Mesendoderm (in vitro differentiated cells): ENCODE data around the gene EDA.

Experiments used
- DNase-seq: peaks from one replicate; pipeline ENCODE4 v3.0.0; 2013
- H2AK5ac ChIP-seq: 2 replicates; pipeline ENCODE4 v1.6.1; 2013; ENCODE audit warnings: low read length, inconsistent platforms
- H2BK120ac ChIP-seq: 2 replicates; pipeline ENCODE4 v1.6.1; 2013; ENCODE audit warnings: low read depth, mild to moderate bottlenecking, low read length, moderate library complexity, mixed read lengths
- H2BK15ac ChIP-seq: replicated peaks from 2 replicates; pipeline ENCODE4 v1.6.1; 2013; ENCODE audit warnings: low read depth, mild to moderate bottlenecking, moderate library complexity
- H2BK5ac ChIP-seq: 2 replicates; pipeline ENCODE4 v1.6.1; 2013; ENCODE audit warnings: low read length, inconsistent platforms
- H3K18ac ChIP-seq: 2 replicates; pipeline ENCODE4 v1.6.1; 2013; ENCODE audit warnings: mild to moderate bottlenecking, low read length, mixed read lengths
- H3K23ac ChIP-seq: one replicate; pipeline ENCODE4 v1.6.1; 2013; ENCODE audit warnings: low read length
- H3K27ac ChIP-seq: 2 replicates; pipeline ENCODE4 v1.5.1; 2013; ENCODE audit warnings: low read depth, mild to moderate bottlenecking, inconsistent platforms, low read length, moderate library complexity
- H3K27me3 ChIP-seq: 2 replicates; pipeline ENCODE4 v1.6.1; 2013; ENCODE audit warnings: low read length, control low read depth, mild to moderate bottlenecking, inconsistent platforms; ENCODE audit not compliant: insufficient read depth, poor library complexity
- H3K36me3 ChIP-seq: 2 replicates; pipeline ENCODE4 v1.6.1; 2013; ENCODE audit warnings: low read length, inconsistent platforms; ENCODE audit not compliant: control insufficient read depth, insufficient read depth
- H3K4ac ChIP-seq: one replicate; pipeline ENCODE4 v1.6.1; 2013; ENCODE audit warnings: low read depth, mild to moderate bottlenecking, low read length, moderate library complexity
- H3K4me1 ChIP-seq: 2 replicates; pipeline ENCODE4 v1.6.1; 2013; ENCODE audit warnings: low read depth, low read length, inconsistent platforms; ENCODE audit not compliant: control insufficient read depth
- H3K4me2 ChIP-seq: 2 replicates; pipeline ENCODE4 v1.6.1; 2013; ENCODE audit warnings: low read length
- H3K4me3 ChIP-seq: 2 replicates; pipeline ENCODE4 v1.5.1; 2013; ENCODE audit warnings: mild to moderate bottlenecking, low read length
- H3K56ac ChIP-seq: one replicate; pipeline ENCODE4 v1.6.1; 2013; ENCODE audit warnings: low read length
- H3K79me1 ChIP-seq: 2 replicates; pipeline ENCODE4 v1.6.1; 2013; ENCODE audit warnings: low read length, inconsistent platforms
- H3K79me2 ChIP-seq: 2 replicates; pipeline ENCODE4 v1.6.1; 2013; ENCODE audit warnings: mild to moderate bottlenecking, low read length; ENCODE audit not compliant: control insufficient read depth, insufficient read depth
- H3K9ac ChIP-seq: 2 replicates; pipeline ENCODE4 v1.6.1; 2013; ENCODE audit warnings: low read length, inconsistent platforms
- H4K5ac ChIP-seq: one replicate; pipeline ENCODE4 v1.6.1; 2013; ENCODE audit warnings: low read length
- H4K8ac ChIP-seq: one replicate; pipeline ENCODE4 v1.6.1; 2013; ENCODE audit warnings: low read depth, mild to moderate bottlenecking, control low read depth, low read length, moderate library complexity
- WGBS: extraction: QIAGEN DNeasy Blood & Tissue Kit; methylation state at CpG from one replicate; pipeline ENCODE4 v1.1.7; 2013; ENCODE audit warnings: low lambda C conversion rate, missing lambda C conversion rate; ENCODE audit not compliant: insufficient coverage; ENCODE audit errors: extremely low coverage; 5-methylcytosine and 5-hydroxymethylcytosine counted together

Gene EDA

DNA sequence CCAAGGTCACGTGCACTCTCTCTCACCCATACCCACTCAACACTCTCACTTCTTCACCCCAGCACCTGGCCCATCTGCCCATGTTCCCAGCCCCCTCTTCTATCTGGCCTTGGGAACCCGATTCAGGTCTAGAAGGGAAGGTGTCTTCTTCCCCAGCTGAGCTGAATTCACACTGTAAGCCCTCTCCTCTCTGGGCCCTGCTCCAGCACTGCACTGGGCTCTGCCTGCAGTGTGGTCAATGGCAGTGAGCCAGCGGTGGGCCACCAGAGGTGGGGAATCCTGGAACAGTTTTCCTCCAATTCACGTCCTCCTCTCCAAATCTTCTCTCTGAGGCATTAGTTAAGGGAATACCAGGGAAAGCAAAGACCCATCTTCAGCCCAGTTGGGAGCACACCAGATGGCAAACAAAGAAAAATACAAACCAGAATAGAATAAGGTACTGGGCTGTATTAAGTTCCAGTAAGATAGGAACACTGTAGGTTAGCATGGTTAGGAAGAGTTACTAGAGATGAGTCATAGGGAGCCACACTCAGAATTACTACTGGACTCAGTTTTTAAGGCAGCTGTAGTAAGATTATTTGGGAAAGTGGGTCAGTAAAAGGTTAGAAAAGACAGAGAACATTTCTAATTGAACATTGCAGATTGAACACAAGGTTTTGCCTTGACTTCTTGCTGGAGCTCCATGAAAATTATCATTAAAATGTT, 428.8 kb downstream of the EDA start:
- Histone ChIP-seq H3K79me2 (no peaks in the 10 kb centered on the region), H2BK120ac (no peak overlapping the region), H3K79me1 (no peaks in the 10 kb centered on the region), H3K4ac (no peak overlapping the region), H3K27ac (no peak overlapping the region), H4K8ac (no peak overlapping the region), H3K36me3 (no peaks in the 10 kb centered on the region), H3K4me3 (no peak overlapping the region), H3K4me1 (no peaks in the 10 kb centered on the region), H2AK5ac (no peak overlapping the region), H3K56ac (no peak overlapping the region), H3K27me3 (no peaks in the 10 kb centered on the region), H3K18ac (no peak overlapping the region), H4K5ac (no peak overlapping the region), H2BK15ac (no peak overlapping the region), H3K23ac (no peak overlapping the region), H3K4me2 (no peak overlapping the region), H2BK5ac (no peak overlapping the region), H3K9ac (no peak overlapping the region)
- DNase-seq, result no peak
- no CpG with 5 or more reads among the region's 4 CpGs for WGBS

DNA sequence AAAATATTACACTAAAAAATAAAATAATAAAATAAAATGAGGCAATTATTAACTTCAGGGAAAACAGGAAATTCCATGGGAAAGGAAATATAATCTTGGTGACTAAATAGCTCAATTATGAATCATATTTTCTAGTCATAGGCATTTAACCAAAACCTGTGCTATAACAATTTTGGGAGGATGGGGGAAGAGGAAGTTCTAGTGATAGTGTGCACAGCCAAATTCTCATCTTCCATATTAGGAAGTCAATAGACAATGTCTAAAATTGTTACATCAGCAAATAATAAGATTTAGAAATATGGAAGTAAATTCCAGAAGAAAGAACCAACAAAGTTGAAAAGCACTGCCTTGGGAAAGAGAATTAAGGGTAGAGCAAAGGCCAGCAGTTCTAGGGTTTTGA, 431.1 kb downstream of the EDA start:
- Histone ChIP-seq H2BK120ac (no peak overlapping the region), H3K9ac (no peak overlapping the region), H3K36me3 (no peaks in the 10 kb centered on the region), H3K18ac (no peak overlapping the region), H3K27me3 (no peaks in the 10 kb centered on the region), H4K8ac (no peak overlapping the region), H3K27ac (no peak overlapping the region), H3K4me3 (no peak overlapping the region), H2BK5ac (no peak overlapping the region), H3K4ac (no peak overlapping the region), H3K4me2 (no peak overlapping the region), H4K5ac (no peak overlapping the region), H3K79me1 (no peaks in the 10 kb centered on the region), H3K23ac (no peak overlapping the region), H2AK5ac (no peak overlapping the region), H3K79me2 (no peaks in the 10 kb centered on the region), H3K4me1 (no peaks in the 10 kb centered on the region), H3K56ac (no peak overlapping the region), H2BK15ac (no peak overlapping the region)
- DNase-seq, result no peak

GRCh38 chrX:70049406-70049805, 433.5 kb downstream of the EDA start:
- no peak overlapping the region for H4K8ac ChIP-seq
- H3K27me3 ChIP-seq, result no peaks in the 10 kb centered on the region
- H3K27ac ChIP-seq, result no peak overlapping the region
- no peak overlapping the region for H3K56ac ChIP-seq
- H3K9ac ChIP-seq, result no peak overlapping the region
- no peak overlapping the region for H2BK120ac ChIP-seq
- H3K79me2 ChIP-seq, result no peaks in the 10 kb centered on the region
- no peak overlapping the region for H3K18ac ChIP-seq
- DNase-seq, result no peak
- no peak overlapping the region for H3K4ac ChIP-seq
- H2AK5ac ChIP-seq, result no peak overlapping the region
- H3K23ac ChIP-seq, result no peak overlapping the region
- H2BK15ac ChIP-seq, result no peak overlapping the region
- WGBS, result no CpG with 5 or more reads among the region's 3 CpGs
- no peaks in the 10 kb centered on the region for H3K36me3 ChIP-seq
- H3K4me1 ChIP-seq, result no peaks in the 10 kb centered on the region
- no peak overlapping the region for H3K4me2 ChIP-seq
- no peak overlapping the region for H4K5ac ChIP-seq
- H2BK5ac ChIP-seq, result no peak overlapping the region
- no peak overlapping the region for H3K4me3 ChIP-seq
- no peaks in the 10 kb centered on the region for H3K79me1 ChIP-seq

DNA sequence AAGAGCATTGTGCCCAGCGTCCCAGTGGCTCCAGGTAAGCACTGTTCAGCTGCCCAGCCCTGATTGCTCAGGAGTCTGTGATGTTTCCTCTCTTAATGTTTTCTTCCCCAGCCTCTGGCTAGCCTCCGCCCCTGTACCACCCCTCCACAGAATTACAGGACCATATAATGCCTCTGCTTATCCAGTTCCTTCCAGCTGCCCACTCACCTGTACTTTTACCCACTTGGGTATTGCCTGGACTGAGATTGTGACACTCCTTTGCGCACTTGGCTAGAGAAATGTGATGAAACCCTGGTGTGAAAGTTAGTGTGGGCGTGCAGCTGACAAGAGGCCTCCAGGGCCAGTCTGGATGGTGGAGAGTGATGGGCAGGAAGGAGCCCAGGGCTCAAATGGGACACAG, 434.0 kb downstream of the EDA start, which contains the start of gene AWAT2:
Gene AWAT2 (minus strand): TSS at position 14 of the 400 bp plus-strand sequence. CDS start 6 bp downstream, at position 8.
- Histone ChIP-seq H3K36me3 (no peaks in the 10 kb centered on the region), H3K18ac (no peak within 1 kb of the TSS), H3K79me1 (no peaks in the 10 kb centered on the region), H3K4me2 (no peak within 1 kb of the TSS), H2AK5ac (no peak within 1 kb of the TSS), H4K5ac (no peak within 1 kb of the TSS), H3K23ac (no peak within 1 kb of the TSS), H2BK120ac (no peak within 1 kb of the TSS), H3K56ac (no peak within 1 kb of the TSS), H3K4me3 (no peak within 1 kb of the TSS), H3K27me3 (no peaks in the 10 kb centered on the region), H3K9ac (no peak within 1 kb of the TSS), H2BK15ac (no peak within 1 kb of the TSS), H3K4me1 (no peaks in the 10 kb centered on the region), H3K4ac (no peak within 1 kb of the TSS), H4K8ac (no peak within 1 kb of the TSS), H2BK5ac (no peak within 1 kb of the TSS), H3K27ac (no peak within 1 kb of the TSS), H3K79me2 (no peaks in the 10 kb centered on the region)
- no peak for DNase-seq
- no CpG with 5 or more reads among the region's 4 CpGs for WGBS

DNA sequence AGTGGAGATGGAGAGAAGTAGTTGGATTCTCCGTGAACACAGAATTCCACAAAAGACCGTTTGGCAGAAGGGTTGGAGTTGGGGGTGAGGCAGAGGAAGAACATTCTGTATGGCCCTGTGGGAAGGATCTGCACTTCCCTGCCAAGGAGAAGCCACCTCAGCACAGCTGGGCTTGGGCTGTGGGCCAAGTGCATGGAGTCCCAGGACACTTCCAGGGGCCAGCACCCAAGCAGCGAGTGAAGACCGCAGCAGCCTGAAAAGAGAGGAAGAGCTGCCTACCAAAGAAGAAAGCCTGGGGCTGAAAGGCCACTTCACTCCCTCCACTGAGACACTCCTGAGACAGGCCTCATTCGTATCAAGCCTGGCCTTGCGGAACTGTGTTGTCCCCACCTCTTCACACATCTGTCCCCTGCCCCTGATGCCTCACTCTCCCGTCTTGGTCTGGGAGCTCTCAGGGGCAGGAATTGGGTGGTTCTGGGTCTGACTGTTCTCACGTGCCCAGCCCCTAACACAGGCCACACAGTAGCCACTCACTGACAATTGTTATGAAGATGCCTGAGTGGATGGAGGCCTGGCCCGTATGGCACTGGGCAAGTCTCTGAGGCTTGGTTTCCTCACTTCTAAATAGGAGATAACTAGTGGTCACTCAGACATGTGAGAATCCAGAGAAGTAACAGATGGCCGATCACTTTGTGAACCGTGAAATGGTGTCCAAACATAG, 437.1 kb downstream of the EDA start:
- Histone ChIP-seq H3K4ac (no peak overlapping the region), H3K4me1 (no peaks in the 10 kb centered on the region), H3K27ac (no peak overlapping the region), H3K9ac (no peak overlapping the region), H4K5ac (no peak overlapping the region), H3K23ac (no peak overlapping the region), H3K79me1 (no peaks in the 10 kb centered on the region), H3K4me3 (no peak overlapping the region), H3K4me2 (no peak overlapping the region), H3K56ac (no peak overlapping the region), H4K8ac (no peak overlapping the region), H3K36me3 (no peaks in the 10 kb centered on the region), H3K18ac (no peak overlapping the region), H3K79me2 (no peaks in the 10 kb centered on the region), H3K27me3 (no peaks in the 10 kb centered on the region), H2BK5ac (no peak overlapping the region), H2BK120ac (no peak overlapping the region), H2BK15ac (no peak overlapping the region), H2AK5ac (no peak overlapping the region)
- WGBS, result no CpG with 5 or more reads among the region's 11 CpGs
- DNase-seq, result no peak
